Measurements from ENCODE around the gene MTG1. TPM values are rescaled to one million over a fixed set of nuclear protein-coding genes. Genes with fewer than 3 reads are reported as not detected.

MTG1 gene
- polyA plus RNA-seq, 3 donors = 13.0 to 45.8 (median 17.1) TPM

DNA sequence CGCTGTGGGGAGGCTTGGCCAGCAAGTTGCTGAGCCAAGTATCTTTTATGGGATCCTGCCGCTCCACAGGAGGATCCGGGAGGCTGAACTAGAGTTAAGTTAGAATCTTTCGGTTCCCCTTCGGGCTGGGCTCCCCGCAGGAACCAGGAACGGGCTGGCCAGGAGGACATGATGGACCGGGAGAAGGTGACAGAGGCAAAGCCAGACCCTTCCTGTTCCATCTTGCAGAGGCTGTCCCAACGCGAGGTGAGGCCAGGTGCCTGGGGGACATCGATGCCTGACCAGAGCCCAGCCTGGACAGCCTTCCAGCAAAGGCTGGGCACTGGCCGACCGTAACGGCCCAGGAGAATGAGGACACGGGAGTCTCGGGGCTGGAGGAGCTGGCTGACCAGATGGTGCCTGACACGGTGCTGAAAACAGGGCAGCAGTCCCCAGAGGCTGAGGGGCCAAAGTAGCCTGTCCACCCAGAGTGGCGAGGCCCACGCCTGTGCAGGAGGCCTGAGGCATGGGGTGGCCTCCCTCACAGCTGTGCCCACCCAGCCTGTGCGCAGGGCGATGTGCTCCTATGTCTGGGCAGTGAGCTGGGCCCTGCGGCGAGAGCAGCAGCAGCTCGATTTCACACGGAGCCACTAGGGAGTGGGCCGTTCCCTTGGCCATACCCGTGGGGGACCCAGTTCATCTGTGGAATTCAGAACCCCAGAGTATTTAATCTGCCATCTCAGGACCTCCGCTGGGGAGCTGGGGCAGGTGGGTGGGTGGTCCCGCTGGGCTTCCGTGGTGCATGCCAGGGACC lies 16.7 kb upstream of the MTG1 start:
- H3K4me3 ChIP-seq (replicated peaks in 1 of 3; ENCODE audit: low read depth in 2 of 3, low read length in 3 of 3) = peak overlapping the region in 1 of 3 experiments; percentile 88
- H3K4me2 ChIP-seq (replicated peaks; ENCODE audit: extremely low read depth, low read length, poor library complexity, severe bottlenecking) = peak overlapping the region; percentile 90
- peaks cover 0 to 2% (median 0%) of the 10 kb centered on the region in 7 donors for H3K9me3 Mint-ChIP-seq

DNA sequence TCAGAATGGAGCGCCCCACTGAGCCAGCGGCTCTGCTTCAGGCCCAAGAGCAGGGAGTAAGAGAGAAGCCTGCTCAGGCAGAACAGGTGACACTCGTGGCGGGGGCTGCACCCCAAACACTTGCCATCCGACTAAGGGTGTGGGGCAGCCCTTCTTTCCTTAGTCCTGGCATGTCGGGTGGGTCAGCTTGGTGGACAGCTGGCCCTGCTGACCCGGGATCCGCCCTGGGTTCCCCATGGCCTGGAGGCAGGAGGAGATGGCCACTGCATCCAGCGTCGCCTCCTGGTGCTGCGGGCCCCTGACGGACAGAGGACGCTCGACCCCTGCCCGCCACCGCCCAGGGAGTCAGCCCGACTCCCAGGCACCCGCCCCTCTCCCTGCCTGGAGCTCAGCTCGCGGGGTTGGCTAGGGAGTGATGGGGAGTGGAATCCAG lies 16.1 kb upstream of the MTG1 start:
- Histone ChIP-seq H2AFZ (ENCODE audit: insufficient read depth, low read depth, low read length, poor library complexity, severe bottlenecking) (peak overlapping the region; percentile 91), H3K36me3 (replicated peaks in 1 of 2; ENCODE audit: control insufficient read depth in 1 of 2, insufficient read depth in 2 of 2, low read length in 2 of 2) (no peaks in the 10 kb centered on the region), H3K9ac (ENCODE audit: insufficient read depth, low read length, poor library complexity, severe bottlenecking) (peak overlapping the region; percentile 62), H3K9me3 (replicated peaks in 1 of 2; ENCODE audit: control insufficient read depth in 1 of 2, insufficient read depth in 1 of 2, low read length in 2 of 2) (no peaks in the 10 kb centered on the region), H3K27ac (ENCODE audit: low read depth in 1 of 2, low read length in 2 of 2) (no peak overlapping the region), H3K4me3 (replicated peaks in 1 of 3; ENCODE audit: low read depth in 2 of 3, low read length in 3 of 3) (peak overlapping the region; percentile 58 to 88 (median 65)), H4K20me1 (ENCODE audit: insufficient read depth, low read length) (no peaks in the 10 kb centered on the region), H3K4me2 (replicated peaks; ENCODE audit: extremely low read depth, low read length, poor library complexity, severe bottlenecking) (peak overlapping the region; percentile 90), H3K79me2 (ENCODE audit: insufficient read depth, low read length) (no peaks in the 10 kb centered on the region), H3K27me3 (ENCODE audit: control insufficient read depth in 2 of 2, insufficient read depth in 2 of 2, low read length in 2 of 2) (peaks cover 0 to 6% of the 10 kb centered on the region in 2 donors), H3K4me1 (ENCODE audit: control insufficient read depth in 1 of 2, insufficient read depth in 2 of 2, low read length in 2 of 2) (peaks cover 39 to 50% of the 10 kb centered on the region in 2 donors)
- DNase-seq = no peak
- peaks cover 2 to 8% of the 10 kb centered on the region in 2 donors for H3K36me3 Mint-ChIP-seq
- intact Hi-C loops (cut with micrococcal nuclease) = loop anchor here in 1 of 2 donors (10.0 kb wide), 1 partner anchor 1073 kb away; the partner anchor contains the start of gene STK32C
- H3K27me3 Mint-ChIP-seq (ENCODE audit: low read depth in 3 of 3) = peaks cover 6 to 25% (median 19%) of the 10 kb centered on the region in 3 donors
- H3K9me3 Mint-ChIP-seq = peaks cover 0 to 2% (median 0%) of the 10 kb centered on the region in 7 donors
- peaks cover 34% of the 10 kb centered on the region for H3K4me1 Mint-ChIP-seq
- TF ChIP-seq, protein P1, sequence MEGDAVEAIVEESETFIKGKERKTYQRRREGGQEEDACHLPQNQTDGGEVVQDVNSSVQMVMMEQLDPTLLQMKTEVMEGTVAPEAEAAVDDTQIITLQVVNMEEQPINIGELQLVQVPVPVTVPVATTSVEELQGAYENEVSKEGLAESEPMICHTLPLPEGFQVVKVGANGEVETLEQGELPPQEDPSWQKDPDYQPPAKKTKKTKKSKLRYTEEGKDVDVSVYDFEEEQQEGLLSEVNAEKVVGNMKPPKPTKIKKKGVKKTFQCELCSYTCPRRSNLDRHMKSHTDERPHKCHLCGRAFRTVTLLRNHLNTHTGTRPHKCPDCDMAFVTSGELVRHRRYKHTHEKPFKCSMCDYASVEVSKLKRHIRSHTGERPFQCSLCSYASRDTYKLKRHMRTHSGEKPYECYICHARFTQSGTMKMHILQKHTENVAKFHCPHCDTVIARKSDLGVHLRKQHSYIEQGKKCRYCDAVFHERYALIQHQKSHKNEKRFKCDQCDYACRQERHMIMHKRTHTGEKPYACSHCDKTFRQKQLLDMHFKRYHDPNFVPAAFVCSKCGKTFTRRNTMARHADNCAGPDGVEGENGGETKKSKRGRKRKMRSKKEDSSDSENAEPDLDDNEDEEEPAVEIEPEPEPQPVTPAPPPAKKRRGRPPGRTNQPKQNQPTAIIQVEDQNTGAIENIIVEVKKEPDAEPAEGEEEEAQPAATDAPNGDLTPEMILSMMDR (IDR thresholded peaks at IDR 0.05) = no peak
- 39% methylated on average over 20 of the region's 20 CpGs for WGBS (ENCODE audit: insufficient coverage)
- peak overlapping the region; percentile 85 to 92 for H3K4me3 Mint-ChIP-seq
- H3K27ac Mint-ChIP-seq = peak overlapping the region in 2 of 7 donors; percentile 43 to 65

More for the DNA sequence above, 16.7 kb upstream of the MTG1 start:
- 94% methylated on average over 27 of the region's 30 CpGs for WGBS (ENCODE audit: insufficient coverage)
- Mint-ChIP-seq H3K4me3 (peak overlapping the region in 1 of 2 donors; percentile 39), H3K4me1 (peaks cover 36% of the 10 kb centered on the region), H3K27me3 (ENCODE audit: low read depth in 3 of 3) (peaks cover 6 to 23% (median 19%) of the 10 kb centered on the region in 3 donors), H3K36me3 (peaks cover 0 to 6% of the 10 kb centered on the region in 2 donors), H3K27ac (no peak overlapping the region)
- peaks cover 0 to 6% of the 10 kb centered on the region in 2 donors for H3K27me3 ChIP-seq (ENCODE audit: control insufficient read depth in 2 of 2, insufficient read depth in 2 of 2, low read length in 2 of 2)
- no peaks in the 10 kb centered on the region for H3K9me3 ChIP-seq (replicated peaks in 1 of 2; ENCODE audit: control insufficient read depth in 1 of 2, insufficient read depth in 1 of 2, low read length in 2 of 2)
- H2AFZ ChIP-seq (ENCODE audit: insufficient read depth, low read depth, low read length, poor library complexity, severe bottlenecking) = peak overlapping the region; percentile 91
- TF ChIP-seq, protein P1 (IDR thresholded peaks at IDR 0.05) = no peak
- H3K4me1 ChIP-seq (ENCODE audit: control insufficient read depth in 1 of 2, insufficient read depth in 2 of 2, low read length in 2 of 2) = peaks cover 43 to 55% of the 10 kb centered on the region in 2 donors
- no peak overlapping the region for H3K27ac ChIP-seq (ENCODE audit: low read depth in 1 of 2, low read length in 2 of 2)
- no peaks in the 10 kb centered on the region for H4K20me1 ChIP-seq (ENCODE audit: insufficient read depth, low read length)
- DNase-seq = no peak
- H3K9ac ChIP-seq (ENCODE audit: insufficient read depth, low read length, poor library complexity, severe bottlenecking) = peak overlapping the region; percentile 62
- peaks cover 2% of the 10 kb centered on the region for H3K79me2 ChIP-seq (ENCODE audit: insufficient read depth, low read length)
- H3K36me3 ChIP-seq (replicated peaks in 1 of 2; ENCODE audit: control insufficient read depth in 1 of 2, insufficient read depth in 2 of 2, low read length in 2 of 2) = no peaks in the 10 kb centered on the region
- intact Hi-C loops (cut with micrococcal nuclease) = loop anchor here in 1 of 2 donors (10.0 kb wide), 1 partner anchor 1072 kb away; the partner anchor contains the start of gene STK32C

All from CD14-positive monocyte (primary cell).